NCI-H2227 (cell line): Measurements from ENCODE around the gene RPS8.
"Not testable (repeated sequence)": the region's sequence is repeated elsewhere in the genome, so short reads cannot be mapped to it uniquely, and the experiment has no call there.

Experiments
- DNase-seq: peaks from one replicate; lab custom pipeline; 2025; ENCODE audit not compliant: unreplicated experiment; lab: John Stamatoyannopoulos, UW

Gene RPS8

GRCh38 chr1:44775078-44775929, at the start of gene RPS8:
Gene RPS8, plus strand, starts transcription at chr1:44775540. Its CDS starts 57 bp downstream, at chr1:44775597.
- peak; percentile 98 for DNase-seq

GRCh38 chr1:44730741-44731512, 44.4 kb upstream of the RPS8 start, which contains the start of gene RNU5D-1:
Gene RNU5D-1, minus strand, starts transcription at chr1:44731170.
- DNase-seq = peak; percentile 96

- DNase-seq = no peak
Measured at GRCh38 chr1:44733365-44733764, 42.0 kb upstream of the RPS8 start.

GRCh38 chr1:44733784-44734183, 41.6 kb upstream of the RPS8 start:
- DNase-seq = no peak

GRCh38 chr1:44735992-44736391, 39.3 kb upstream of the RPS8 start:
- no peak for DNase-seq

GRCh38 chr1:44738953-44739306, 36.4 kb upstream of the RPS8 start:
- not testable (repeated sequence) for DNase-seq

GRCh38 chr1:44739307-44740178, 35.8 kb upstream of the RPS8 start, which contains the start of gene KIF2C:
Gene KIF2C, plus strand, starts transcription at chr1:44739837. Its CDS starts 96 bp downstream, at chr1:44739933.
- peak; percentile 99 for DNase-seq

- DNase-seq = no peak
Measured at GRCh38 chr1:44740179-44740617, 35.1 kb upstream of the RPS8 start.

GRCh38 chr1:44743211-44743610, 32.1 kb upstream of the RPS8 start:
- no peak for DNase-seq

GRCh38 chr1:44747878-44748277, 27.5 kb upstream of the RPS8 start:
- no peak for DNase-seq

- DNase-seq = no peak
Measured at GRCh38 chr1:44757420-44757819, 17.9 kb upstream of the RPS8 start.

GRCh38 chr1:44759077-44759476, 16.3 kb upstream of the RPS8 start:
- no peak for DNase-seq

GRCh38 chr1:44760876-44761275, 14.5 kb upstream of the RPS8 start:
- DNase-seq = no peak

GRCh38 chr1:44766421-44766820, 8.9 kb upstream of the RPS8 start:
- not testable (repeated sequence) for DNase-seq

- no peak for DNase-seq
Measured at GRCh38 chr1:44775930-44776729, 790 bp downstream of the RPS8 start.

GRCh38 chr1:44776730-44777068, 1.4 kb downstream of the RPS8 start:
- no peak for DNase-seq

- no peak for DNase-seq
Measured at GRCh38 chr1:44777547-44777946, 2.2 kb downstream of the RPS8 start.

GRCh38 chr1:44777969-44778635, 2.8 kb downstream of the RPS8 start:
- no peak for DNase-seq

- DNase-seq = no peak
Measured at GRCh38 chr1:44778705-44779576, 3.6 kb downstream of the RPS8 start.
